HG03469 (cell line): ENCODE data around the gene EFNA2.

Experiments used
- ATAC-seq: cut with Tn5 transposase; IDR thresholded peaks from one replicate; pipeline ENCODE4 v1.9.1; 2021; ENCODE audit warnings: mild to moderate bottlenecking, moderate library complexity, moderate number of reproducible peaks; ENCODE audit not compliant: unreplicated experiment

Gene EFNA2

GRCh38 chr19:1248786-1249297 is 36.8 kb upstream of the EFNA2 start:
- ATAC-seq: peak; percentile 23

- ATAC-seq: peak; percentile 22
Measured at GRCh38 chr19:1249298-1249989, 36.2 kb upstream of the EFNA2 start.

GRCh38 chr19:1249990-1250436 is 35.7 kb upstream of the EFNA2 start:
- ATAC-seq: no peak

GRCh38 chr19:1250437-1251260 is 35.0 kb upstream of the EFNA2 start:
- ATAC-seq: no peak

- no peak for ATAC-seq
Measured at GRCh38 chr19:1251330-1252220, 34.1 kb upstream of the EFNA2 start.

GRCh38 chr19:1252221-1252820 is 33.4 kb upstream of the EFNA2 start:
- no peak for ATAC-seq

- ATAC-seq: no peak
Measured at GRCh38 chr19:1252821-1253513, 32.7 kb upstream of the EFNA2 start.

GRCh38 chr19:1253514-1254080 is 32.1 kb upstream of the EFNA2 start:
- ATAC-seq: no peak

GRCh38 chr19:1254081-1254527 is 31.6 kb upstream of the EFNA2 start:
- ATAC-seq: no peak

GRCh38 chr19:1254530-1255185 is 31.0 kb upstream of the EFNA2 start:
- ATAC-seq: no peak

GRCh38 chr19:1255186-1256161 is 30.2 kb upstream of the EFNA2 start:
- no peak for ATAC-seq

- ATAC-seq: no peak
Measured at GRCh38 chr19:1256646-1257474, 28.8 kb upstream of the EFNA2 start.

- no peak for ATAC-seq
Measured at GRCh38 chr19:1257475-1258162, 28.1 kb upstream of the EFNA2 start.

- no peak for ATAC-seq
Measured at GRCh38 chr19:1258163-1258492, 27.5 kb upstream of the EFNA2 start.

- ATAC-seq: no peak
Measured at GRCh38 chr19:1258707-1259205, 26.9 kb upstream of the EFNA2 start.

- no peak for ATAC-seq
Measured at GRCh38 chr19:1259206-1259875, 26.3 kb upstream of the EFNA2 start.
